ENCODE measurements around the gene FOXJ2. TPM values are rescaled to one million over a fixed set of nuclear protein-coding genes. Genes with fewer than 3 reads are reported as not detected.
"Not testable (repeated sequence)": the region's sequence is repeated elsewhere in the genome, so short reads cannot be mapped to it uniquely, and the experiment has no call there.

The FOXJ2 gene
- total RNA-seq: 10 to 100 TPM; 16.2 to 17.2 TPM

GRCh38 chr12:8032242-8033152 is at the start of gene FOXJ2:
Gene FOXJ2, plus strand, starts transcription at chr12:8032716. Its CDS starts 7,117 bp downstream, at chr12:8039833.
- peaks cover 43 to 49% of the 10 kb centered on the region in 2 donors for H3K4me1 Mint-ChIP-seq (ENCODE audit: low read depth in 2 of 2)
- DNase-seq (ENCODE audit: low spot score) (peak; percentile 82), ATAC-seq (peak; percentile 94)
- peak within 1 kb of the TSS; percentile 89 for H3K4me3 Mint-ChIP-seq
- no peaks in the 10 kb centered on the region for H3K27me3 Mint-ChIP-seq
- H3K9me3 Mint-ChIP-seq: no peaks in the 10 kb centered on the region
- H3K27ac Mint-ChIP-seq: peak within 1 kb of the TSS; percentile 36 to 86
- H3K36me3 Mint-ChIP-seq: no peaks in the 10 kb centered on the region

GRCh38 chr12:7983019-7983418 is 49.5 kb upstream of the FOXJ2 start:
- H3K27me3 Mint-ChIP-seq; H3K36me3 Mint-ChIP-seq; H3K4me3 Mint-ChIP-seq; ATAC-seq; H3K9me3 Mint-ChIP-seq; H3K27ac Mint-ChIP-seq; H3K4me1 Mint-ChIP-seq (ENCODE audit: low read depth in 2 of 2); DNase-seq (ENCODE audit: low spot score): not testable (repeated sequence)

- not testable (repeated sequence) for ATAC-seq; H3K36me3 Mint-ChIP-seq; H3K4me3 Mint-ChIP-seq; H3K4me1 Mint-ChIP-seq (ENCODE audit: low read depth in 2 of 2); H3K9me3 Mint-ChIP-seq; DNase-seq (ENCODE audit: low spot score); H3K27me3 Mint-ChIP-seq
- H3K27ac Mint-ChIP-seq: peak overlapping the region in 1 of 2 donors; percentile 32
These were observed 49.1 kb upstream of the FOXJ2 start for GRCh38 chr12:7983460-7983859.

- H3K36me3 Mint-ChIP-seq: no peaks in the 10 kb centered on the region
- no peak for DNase-seq (ENCODE audit: low spot score)
- peaks cover 2 to 3% of the 10 kb centered on the region in 2 donors for H3K4me1 Mint-ChIP-seq (ENCODE audit: low read depth in 2 of 2)
- no peak for ATAC-seq
- H3K27me3 Mint-ChIP-seq: no peaks in the 10 kb centered on the region
- no peaks in the 10 kb centered on the region for H3K9me3 Mint-ChIP-seq
- H3K4me3 Mint-ChIP-seq: no peak overlapping the region
- H3K27ac Mint-ChIP-seq: peak overlapping the region in 1 of 2 donors; percentile 61
These were observed 47.6 kb upstream of the FOXJ2 start for GRCh38 chr12:7984900-7985299.

- Mint-ChIP-seq H3K27me3 (no peaks in the 10 kb centered on the region), H3K4me1 (ENCODE audit: low read depth in 2 of 2) (peaks cover 9 to 12% of the 10 kb centered on the region in 2 donors), H3K4me3 (no peak overlapping the region), H3K36me3 (no peaks in the 10 kb centered on the region), H3K9me3 (no peaks in the 10 kb centered on the region), H3K27ac (no peak overlapping the region)
- ATAC-seq (no peak), DNase-seq (ENCODE audit: low spot score) (no peak)
These were observed 46.6 kb upstream of the FOXJ2 start for GRCh38 chr12:7985802-7986418.

- H3K4me1 Mint-ChIP-seq (ENCODE audit: low read depth in 2 of 2): peaks cover 15 to 20% of the 10 kb centered on the region in 2 donors
- no peaks in the 10 kb centered on the region for H3K9me3 Mint-ChIP-seq
- no peaks in the 10 kb centered on the region for H3K36me3 Mint-ChIP-seq
- H3K27me3 Mint-ChIP-seq: no peaks in the 10 kb centered on the region
- DNase-seq (ENCODE audit: low spot score) (peak; percentile 83), ATAC-seq (peak; percentile 96 to 99)
- peak overlapping the region; percentile 80 for H3K4me3 Mint-ChIP-seq
- peak overlapping the region; percentile 81 to 83 for H3K27ac Mint-ChIP-seq
These were observed 42.6 kb upstream of the FOXJ2 start for GRCh38 chr12:7989827-7990491.

- DNase-seq (ENCODE audit: low spot score) (no peak), ATAC-seq (no peak)
- peaks cover 19 to 26% of the 10 kb centered on the region in 2 donors for H3K4me1 Mint-ChIP-seq (ENCODE audit: low read depth in 2 of 2)
- no peaks in the 10 kb centered on the region for H3K9me3 Mint-ChIP-seq
- peak overlapping the region; percentile 81 to 83 for H3K27ac Mint-ChIP-seq
- no peaks in the 10 kb centered on the region for H3K36me3 Mint-ChIP-seq
- H3K27me3 Mint-ChIP-seq: no peaks in the 10 kb centered on the region
- peak overlapping the region; percentile 80 for H3K4me3 Mint-ChIP-seq
These were observed 41.0 kb upstream of the FOXJ2 start for GRCh38 chr12:7991535-7991934.

GRCh38 chr12:7994731-7995205 is 37.7 kb upstream of the FOXJ2 start:
- H3K4me3 Mint-ChIP-seq: no peak overlapping the region
- no peak overlapping the region for H3K27ac Mint-ChIP-seq
- DNase-seq (ENCODE audit: low spot score): no peak
- H3K9me3 Mint-ChIP-seq: no peaks in the 10 kb centered on the region
- peaks cover 18 to 25% of the 10 kb centered on the region in 2 donors for H3K4me1 Mint-ChIP-seq (ENCODE audit: low read depth in 2 of 2)
- H3K27me3 Mint-ChIP-seq: no peaks in the 10 kb centered on the region
- no peaks in the 10 kb centered on the region for H3K36me3 Mint-ChIP-seq
- no peak for ATAC-seq

GRCh38 chr12:7995266-7995963 is 37.1 kb upstream of the FOXJ2 start:
- DNase-seq (ENCODE audit: low spot score) (peak; percentile 83), ATAC-seq (peak; percentile 98 to 99)
- Mint-ChIP-seq H3K36me3 (no peaks in the 10 kb centered on the region), H3K27me3 (no peaks in the 10 kb centered on the region), H3K4me1 (ENCODE audit: low read depth in 2 of 2) (peaks cover 12 to 19% of the 10 kb centered on the region in 2 donors), H3K4me3 (no peak overlapping the region), H3K9me3 (no peaks in the 10 kb centered on the region), H3K27ac (no peak overlapping the region)

GRCh38 chr12:8000827-8001226 is 31.7 kb upstream of the FOXJ2 start:
- H3K27ac Mint-ChIP-seq: not testable (repeated sequence)

GRCh38 chr12:8001496-8001895 is 31.0 kb upstream of the FOXJ2 start:
- DNase-seq (ENCODE audit: low spot score); H3K4me3 Mint-ChIP-seq; H3K4me1 Mint-ChIP-seq (ENCODE audit: low read depth in 2 of 2); H3K36me3 Mint-ChIP-seq; H3K9me3 Mint-ChIP-seq; H3K27ac Mint-ChIP-seq: not testable (repeated sequence)
- H3K27me3 Mint-ChIP-seq: peaks cover 7 to 16% of the 10 kb centered on the region in 2 donors
- peak; percentile 50 to 68 for ATAC-seq

More at GRCh38 chr12:8000827-8001226, 31.7 kb upstream of the FOXJ2 start:
- Mint-ChIP-seq H3K4me1 (ENCODE audit: low read depth in 2 of 2) (peaks cover 8 to 12% of the 10 kb centered on the region in 2 donors), H3K27me3 (peaks cover 7 to 16% of the 10 kb centered on the region in 2 donors)
- DNase-seq (ENCODE audit: low spot score); H3K9me3 Mint-ChIP-seq; ATAC-seq; H3K36me3 Mint-ChIP-seq; H3K4me3 Mint-ChIP-seq: not testable (repeated sequence)

- not testable (repeated sequence) for H3K36me3 Mint-ChIP-seq; DNase-seq (ENCODE audit: low spot score); H3K4me1 Mint-ChIP-seq (ENCODE audit: low read depth in 2 of 2); H3K4me3 Mint-ChIP-seq; ATAC-seq; H3K27ac Mint-ChIP-seq; H3K9me3 Mint-ChIP-seq
- H3K27me3 Mint-ChIP-seq: peaks cover 11 to 23% of the 10 kb centered on the region in 2 donors
These were observed 27.6 kb upstream of the FOXJ2 start for GRCh38 chr12:8004897-8005296.

GRCh38 chr12:8011331-8011730 is 21.2 kb upstream of the FOXJ2 start:
- no peaks in the 10 kb centered on the region for H3K9me3 Mint-ChIP-seq

More at GRCh38 chr12:8011331-8011730, 21.2 kb upstream of the FOXJ2 start:
- Mint-ChIP-seq H3K4me3 (no peak overlapping the region), H3K36me3 (no peaks in the 10 kb centered on the region), H3K27ac (no peak overlapping the region), H3K27me3 (peaks cover 15 to 27% of the 10 kb centered on the region in 2 donors), H3K4me1 (ENCODE audit: low read depth in 2 of 2) (no peaks in the 10 kb centered on the region)
- DNase-seq (ENCODE audit: low spot score) (no peak), ATAC-seq (no peak)

Measured in natural killer cell treated with Interleukin-12 subunit alpha and Interleukin-12 subunit beta and Interleukin-15 and Interleukin-18, amount 100 ng/mL, for 72 hours (primary cell).